T-cell (primary cell): ENCODE results near the gene EIF4G3. TPM values are rescaled to one million over a fixed set of nuclear protein-coding genes. Genes with fewer than 3 reads are reported as not detected.

Source experiments
- ATAC-seq, 4 experiments: fragments of 200-7000 bp in 3 of 4; fragments of 150-1000 bp in 1 of 4; cut with Tn5 transposase; replicated peaks in 1 of 4; 1 replicate in 3 of 4; 2 replicates in 1 of 4; pipeline ENCODE4 v1.10.0; 2021; ENCODE audit warnings: moderate library complexity in 3 of 4, mild to moderate bottlenecking in 2 of 4, moderate number of reproducible peaks in 1 of 4
- CTCF ChIA-PET, 2 donors: fragments of 300-600 bp; sonication (Branson Sonifier 250); formaldehyde crosslinking; loops; one replicate each; lab custom pipeline; 2022; ENCODE audit warnings: antibody characterized with exemption in 2 of 2; lab: Charles Lee
- POLR2A ChIA-PET, 2 donors: fragments of 300-600 bp; sonication (Branson Sonifier 250); formaldehyde crosslinking; loops; one replicate each; lab custom pipeline; 2022; ENCODE audit warnings: antibody characterized with exemption in 2 of 2; lab: Charles Lee
- DNase-seq, 35 experiments: peaks; one replicate each; pipeline versions ENCODE4 v3.0.0 to v3.0.0-alpha.2; 2013 to 2023
- H3K27ac ChIP-seq: one replicate; pipeline ENCODE4 v1.5.1; 2013; ENCODE audit warnings: low read length
- H3K27me3 ChIP-seq, 2 experiments: replicated peaks in 1 of 2; 1 replicate in 1 of 2; 2 replicates in 1 of 2; pipeline versions ENCODE4 v1.6.1 to v1.7.0; 2013; ENCODE audit warnings: low read length in 1 of 2, mixed read lengths in 1 of 2; ENCODE audit not compliant: control insufficient read depth in 2 of 2, insufficient read depth in 2 of 2; ENCODE audit errors: extremely low read depth in 1 of 2
- H3K36me3 ChIP-seq, 2 donors: 1 replicate in 1 of 2; 2 replicates in 1 of 2; pipeline versions ENCODE4 v1.6.1 to v1.7.0; 2013; ENCODE audit warnings: low read length in 1 of 2; ENCODE audit not compliant: control insufficient read depth in 2 of 2, insufficient read depth in 1 of 2; ENCODE audit errors: extremely low read depth in 1 of 2
- H3K4me1 ChIP-seq, 2 experiments: 1 replicate in 1 of 2; 2 replicates in 1 of 2; pipeline versions ENCODE4 v1.6.1 to v1.7.0; 2013; ENCODE audit warnings: low read length in 2 of 2, mixed read lengths in 1 of 2; ENCODE audit not compliant: insufficient read depth in 2 of 2, control insufficient read depth in 1 of 2; ENCODE audit errors: extremely low read depth in 1 of 2
- H3K4me3 ChIP-seq, 2 donors: 1 replicate in 1 of 2; 2 replicates in 1 of 2; pipeline versions ENCODE4 v1.5.1 to v1.7.0; 2013; ENCODE audit warnings: mild to moderate bottlenecking in 2 of 2, low read length in 1 of 2, moderate library complexity in 1 of 2; ENCODE audit not compliant: control insufficient read depth in 1 of 2; ENCODE audit errors: extremely low read depth in 1 of 2
- H3K9me3 ChIP-seq: 2 replicates; pipeline ENCODE4 v1.7.0; 2013
- H3K27ac Mint-ChIP-seq, 2 donors: one replicate each; pipeline ENCODE4 v1.8.0; 2020 to 2021; ENCODE audit warnings: mild to moderate bottlenecking in 2 of 2, mixed read lengths in 2 of 2
- H3K27me3 Mint-ChIP-seq, 2 donors: one replicate each; pipeline ENCODE4 v1.8.0; 2021 to 2022; ENCODE audit warnings: mixed read lengths in 2 of 2
- H3K36me3 Mint-ChIP-seq: one replicate; pipeline ENCODE4 v1.8.0; 2021; ENCODE audit warnings: mixed read lengths
- H3K4me1 Mint-ChIP-seq, 3 donors: one replicate each; pipeline ENCODE4 v1.8.0; 2020 to 2022; ENCODE audit warnings: mixed read lengths in 3 of 3, mild to moderate bottlenecking in 1 of 3
- H3K4me3 Mint-ChIP-seq, 3 donors: one replicate each; pipeline ENCODE4 v1.8.0; 2020 to 2022; ENCODE audit warnings: mild to moderate bottlenecking in 3 of 3, mixed read lengths in 3 of 3, moderate library complexity in 3 of 3
- H3K9me3 Mint-ChIP-seq, 3 donors: one replicate each; pipeline ENCODE4 v1.8.0; 2020 to 2022; ENCODE audit warnings: mixed read lengths in 3 of 3
- WGBS: methylation state at CpG from one replicate; pipeline ENCODE4 v1.1.5; 2013; ENCODE audit warnings: missing lambda C conversion rate; ENCODE audit not compliant: insufficient coverage; 5-methylcytosine and 5-hydroxymethylcytosine counted together
- total RNA-seq, 35 experiments: library from RNA in 6 of 35; stranded (reverse) in 6 of 35; fragments of 120-200 nt in 1 of 35; gene quantifications; one replicate each; pipeline versions ENCODE4 v1.2.1 to v1.2.4 and lab custom pipeline; 2013 to 2026

The EIF4G3 gene
- total RNA-seq, 5 donors from 2014 or later (not counting 1 experiment from before 2014, with no cell fraction given): 16.8 to 34.1 (median 20.8) TPM

DNA sequence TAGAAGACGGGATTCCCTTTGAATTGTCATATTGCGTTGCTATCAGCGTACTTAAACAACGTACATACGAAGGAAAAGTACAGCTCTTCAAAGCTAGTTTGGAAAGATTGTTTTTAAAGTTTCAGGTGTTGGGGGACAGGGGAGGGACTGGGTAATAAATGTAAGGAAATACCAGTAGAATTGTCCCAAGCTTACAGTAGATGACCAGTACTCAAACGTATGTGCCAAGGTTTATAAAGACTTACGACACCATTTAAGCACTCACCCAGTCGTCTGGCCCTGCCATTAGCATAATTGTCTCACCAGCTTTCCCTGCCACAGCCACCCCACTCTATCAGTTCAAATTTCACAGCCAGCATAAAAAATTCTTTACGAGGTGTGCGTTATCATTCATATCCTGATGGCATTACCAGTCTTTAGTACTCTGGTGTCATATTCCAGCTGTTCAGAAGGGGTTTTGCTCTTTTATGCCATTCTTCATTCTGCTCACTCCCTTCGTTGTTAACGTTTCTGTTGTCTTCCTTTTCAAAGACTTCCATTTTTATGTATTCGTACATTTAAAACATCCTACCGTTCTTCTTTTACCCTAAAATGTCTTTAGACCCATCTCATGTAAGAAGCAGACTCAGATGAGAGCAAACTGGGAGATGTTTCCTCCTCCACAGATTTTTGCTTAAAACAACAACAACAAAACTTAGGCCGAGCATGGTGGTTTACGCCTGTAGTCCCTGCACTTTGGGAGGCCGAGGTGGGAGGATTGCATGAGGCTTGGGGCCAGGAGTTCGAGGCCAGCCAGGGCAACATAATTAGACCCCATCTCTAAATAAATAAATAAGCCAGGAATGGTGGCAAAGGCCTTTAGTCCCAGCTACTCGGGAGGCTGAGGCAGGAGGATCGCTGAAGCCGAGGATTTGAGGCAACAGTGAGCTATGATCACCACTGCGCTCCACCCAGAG, 388.6 kb downstream of the EIF4G3 start:
- ATAC-seq (no peak), DNase-seq (peak in 1 of 35 experiments; percentile 5)
- peaks cover 22 to 30% of the 10 kb centered on the region in 2 experiments for H3K4me1 ChIP-seq
- peak overlapping the region; percentile 96 to 97 for H3K27ac Mint-ChIP-seq
- ChIA-PET CTCF (no interaction called here), POLR2A (no interaction called here)
- no peaks in the 10 kb centered on the region for H3K36me3 Mint-ChIP-seq
- no peaks in the 10 kb centered on the region for H3K27me3 Mint-ChIP-seq
- peak overlapping the region; percentile 65 to 89 for H3K4me3 ChIP-seq
- H3K9me3 ChIP-seq: no peaks in the 10 kb centered on the region
- H3K4me1 Mint-ChIP-seq: peaks cover 35 to 37% (median 37%) of the 10 kb centered on the region in 3 donors
- WGBS: 68% methylated on average over 11 of the region's 22 CpGs
- H3K4me3 Mint-ChIP-seq: peak overlapping the region; percentile 92 to 99 (median 96)
- H3K27ac ChIP-seq: peak overlapping the region; percentile 91
- no peaks in the 10 kb centered on the region for H3K9me3 Mint-ChIP-seq
- no peaks in the 10 kb centered on the region for H3K27me3 ChIP-seq
- H3K36me3 ChIP-seq: no peaks in the 10 kb centered on the region

- Mint-ChIP-seq H3K36me3 (no peaks in the 10 kb centered on the region), H3K4me1 (peaks cover 36 to 40% (median 40%) of the 10 kb centered on the region in 3 donors), H3K4me3 (peak within 1 kb of the TSS; percentile 98 to 100 (median 99)), H3K9me3 (no peaks in the 10 kb centered on the region), H3K27me3 (no peaks in the 10 kb centered on the region), H3K27ac (peak within 1 kb of the TSS; percentile 96 to 98)
- ChIA-PET CTCF (interaction anchor here in 1 of 2 donors (0.6 to 2.1 kb wide), 6 partner anchors 43 to 1267 kb away, joined by 3 to 6 read pairs (median 5); no protein-coding TSS in a partner anchor), POLR2A (interaction anchor here (0.6 to 0.8 kb wide), 3 partner anchors 11 to 1122 kb away, joined by 3 to 6 read pairs (median 4); partner anchors contain the start of gene HTR6 (in 1 of the 2))
- no peaks in the 10 kb centered on the region for H3K27me3 ChIP-seq
- H3K4me1 ChIP-seq: peaks cover 22 to 34% of the 10 kb centered on the region in 2 experiments
- ATAC-seq (peak; percentile 64 to 78 (median 70)), DNase-seq (peak; percentile 69 to 93 (median 82))
- H3K4me3 ChIP-seq: peak within 1 kb of the TSS; percentile 90
- H3K27ac ChIP-seq: peak within 1 kb of the TSS; percentile 91
- H3K36me3 ChIP-seq: no peaks in the 10 kb centered on the region
- no peaks in the 10 kb centered on the region for H3K9me3 ChIP-seq
- WGBS: under 1% methylated on average over 66 of the region's 99 CpGs
Measured at GRCh38 chr1:20787029-20787839, 389.5 kb downstream of the EIF4G3 start, which contains the start of gene HP1BP3. Gene HP1BP3 (minus strand): TSS chr1:20787307. CDS start chr1:20780440, 6,867 bp downstream.

DNA sequence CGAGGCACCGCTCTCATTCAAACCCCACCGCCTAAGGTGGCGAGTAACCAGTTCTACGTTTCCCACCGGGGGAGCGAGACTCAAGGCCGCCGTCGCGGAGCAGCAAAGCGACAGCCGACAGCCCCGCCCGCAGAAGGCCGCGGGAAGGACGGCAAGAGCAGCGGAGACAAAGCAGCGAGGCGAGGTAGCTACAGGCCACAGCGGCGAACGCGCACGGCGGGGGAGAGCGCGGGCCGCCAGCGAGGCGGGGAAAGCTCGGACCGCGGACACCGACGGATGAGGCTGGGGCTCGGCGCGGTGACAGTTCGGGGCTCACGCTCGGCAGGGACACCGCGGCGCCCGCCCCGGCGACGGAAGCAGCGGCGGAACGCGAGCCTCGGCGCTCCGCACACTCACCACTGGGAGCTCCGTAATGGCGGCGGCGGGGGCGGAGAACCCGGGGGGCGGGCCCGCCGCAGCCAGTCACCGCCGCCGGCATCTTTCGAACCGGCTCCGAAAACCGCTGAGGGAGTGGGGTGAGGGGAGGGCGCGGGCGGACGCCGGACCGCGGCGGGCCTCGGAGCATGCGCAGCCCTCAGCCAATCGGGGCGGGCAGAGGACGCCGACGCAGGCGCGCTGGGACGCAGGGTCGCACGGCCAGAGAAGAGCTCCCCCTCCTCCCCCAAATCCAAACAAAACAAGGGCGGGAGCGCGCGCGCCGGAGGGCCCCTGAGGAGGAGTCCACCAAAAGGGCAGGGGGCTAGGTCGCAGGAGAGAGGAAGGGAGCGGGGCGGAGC, 390.3 kb downstream of the EIF4G3 start:
- H3K9me3 Mint-ChIP-seq: no peaks in the 10 kb centered on the region

DNA sequence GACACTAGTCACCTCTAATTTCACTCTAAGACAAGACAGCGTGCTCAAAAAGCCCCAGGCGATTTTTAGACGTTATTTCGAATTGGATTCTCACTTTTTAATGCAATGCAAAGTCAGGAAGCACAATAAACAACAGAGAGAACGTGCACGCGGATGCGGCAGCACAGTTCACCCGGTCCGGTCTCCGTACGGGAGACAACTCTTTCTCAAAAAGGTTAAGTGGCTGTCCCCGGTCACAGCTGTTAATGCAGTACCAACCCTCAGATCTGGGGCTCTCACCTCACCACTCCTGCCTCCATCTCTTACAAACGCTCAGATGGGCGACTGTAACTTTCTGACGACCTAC, 390.8 kb downstream of the EIF4G3 start:
- no peaks in the 10 kb centered on the region for H3K9me3 Mint-ChIP-seq
- H3K4me1 Mint-ChIP-seq: peaks cover 46 to 50% (median 46%) of the 10 kb centered on the region in 3 donors
- WGBS: 0% methylated on average over 16 of the region's 16 CpGs
- peak overlapping the region; percentile 71 for H3K27ac ChIP-seq
- no peaks in the 10 kb centered on the region for H3K27me3 Mint-ChIP-seq
- CTCF ChIA-PET: interaction anchor here in 1 of 2 donors (0.9 to 2.1 kb wide), 3 partner anchors 45 to 152 kb away, joined by 5 to 6 read pairs (median 5); no protein-coding TSS in a partner anchor
- no peaks in the 10 kb centered on the region for H3K36me3 ChIP-seq
- H3K27ac Mint-ChIP-seq: peak overlapping the region; percentile 96 to 98
- peak overlapping the region; percentile 98 to 100 (median 99) for H3K4me3 Mint-ChIP-seq
- no peaks in the 10 kb centered on the region for H3K27me3 ChIP-seq
- peaks cover 27 to 42% of the 10 kb centered on the region in 2 experiments for H3K4me1 ChIP-seq
- no peaks in the 10 kb centered on the region for H3K9me3 ChIP-seq
- POLR2A ChIA-PET: interaction anchor here (0.6 to 1.5 kb wide), 7 partner anchors 8 to 392 kb away, joined by 3 to 8 read pairs (median 5); no protein-coding TSS in a partner anchor
- ATAC-seq (peak in 3 of 4 experiments; percentile 0 to 4 (median 3)), DNase-seq (peak in 1 of 35 experiments; percentile 16)
- peak overlapping the region; percentile 90 for H3K4me3 ChIP-seq
- H3K36me3 Mint-ChIP-seq: peaks cover 4% of the 10 kb centered on the region

More for the DNA sequence above, 390.3 kb downstream of the EIF4G3 start:
- peak; percentile 76 to 78 (median 78) for ATAC-seq
- Histone ChIP-seq H3K4me3 (peak overlapping the region; percentile 90), H3K9me3 (no peaks in the 10 kb centered on the region), H3K36me3 (no peaks in the 10 kb centered on the region), H3K27ac (peak overlapping the region; percentile 80), H3K27me3 (no peaks in the 10 kb centered on the region), H3K4me1 (peaks cover 22 to 42% of the 10 kb centered on the region in 2 experiments)
- DNase-seq: peak; percentile 86 to 98 (median 93)
- ChIA-PET POLR2A (interaction anchor here (0.6 to 1.5 kb wide), 9 partner anchors 9 to 1122 kb away, joined by 3 to 8 read pairs (median 5); partner anchors contain the start of gene HTR6 (in 1 of the 2)), CTCF (interaction anchor here in 1 of 2 donors (0.8 to 2.1 kb wide), 5 partner anchors 44 to 1268 kb away, joined by 3 to 6 read pairs (median 5); no protein-coding TSS in a partner anchor)
- Mint-ChIP-seq H3K4me3 (peak overlapping the region; percentile 98 to 100 (median 99)), H3K27me3 (no peaks in the 10 kb centered on the region), H3K27ac (peak overlapping the region; percentile 96 to 98), H3K4me1 (peaks cover 40 to 45% (median 41%) of the 10 kb centered on the region in 3 donors), H3K36me3 (no peaks in the 10 kb centered on the region)
- WGBS: under 1% methylated on average over 83 of the region's 102 CpGs

DNA sequence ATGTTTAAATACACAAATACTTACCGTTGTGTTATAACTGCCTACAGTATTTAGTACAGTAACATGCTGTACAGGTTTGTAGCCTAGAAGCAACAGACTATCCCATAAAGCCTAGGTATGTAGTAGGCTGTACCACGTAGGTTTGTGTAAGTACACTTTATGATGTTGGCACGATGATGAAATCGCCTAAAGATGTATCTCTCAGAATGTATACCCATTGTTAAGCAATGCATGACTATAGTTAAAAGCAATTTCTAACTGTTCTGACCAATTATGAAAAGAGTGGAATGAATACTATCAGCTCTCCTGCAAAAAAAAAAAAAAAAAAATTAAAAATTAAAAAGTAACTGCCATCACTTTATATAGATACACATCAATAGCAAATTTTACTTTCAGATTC, 401.0 kb downstream of the EIF4G3 start:
- H3K27me3 ChIP-seq: no peaks in the 10 kb centered on the region
- no peak overlapping the region for H3K27ac ChIP-seq
- no peaks in the 10 kb centered on the region for H3K9me3 ChIP-seq
- peaks cover under 1 to 3% of the 10 kb centered on the region in 2 experiments for H3K4me1 ChIP-seq
- POLR2A ChIA-PET: interaction anchor here (0.6 kb wide), 3 partner anchors 27 to 1564 kb away, joined by 3 to 7 read pairs (median 3); no protein-coding TSS in a partner anchor
- peaks cover 0 to 77% of the 10 kb centered on the region in 2 donors for H3K36me3 ChIP-seq
- no peaks in the 10 kb centered on the region for H3K27me3 Mint-ChIP-seq
- CTCF ChIA-PET: no interaction called here
- H3K4me3 Mint-ChIP-seq: no peak overlapping the region
- WGBS: no CpG with 5 or more reads among the region's 4 CpGs
- H3K36me3 Mint-ChIP-seq: peaks cover 37% of the 10 kb centered on the region
- no peak overlapping the region for H3K4me3 ChIP-seq
- ATAC-seq (no peak), DNase-seq (no peak)
- H3K27ac Mint-ChIP-seq: no peak overlapping the region
- peaks cover 29 to 35% (median 32%) of the 10 kb centered on the region in 3 donors for H3K4me1 Mint-ChIP-seq
- H3K9me3 Mint-ChIP-seq: no peaks in the 10 kb centered on the region
